ENCODE results near the gene COL24A1. TPM values are rescaled to one million over a fixed set of nuclear protein-coding genes. Genes with fewer than 3 reads are reported as not detected.
"Not testable (repeated sequence)": the region's sequence is repeated elsewhere in the genome, so short reads cannot be mapped to it uniquely, and the experiment has no call there.

Gene COL24A1
- total and polyA plus RNA-seq, 2 experiments from 2014 or later = 0.22 to 0.23 TPM

GRCh38 chr1:86119214-86119764 is 37.3 kb downstream of the COL24A1 start:
- Histone ChIP-seq H2AFZ (no peak overlapping the region), H3K4me2 (ENCODE audit: unreplicated experiment) (no peak overlapping the region), H3K27ac (no peak overlapping the region), H4K20me1 (ENCODE audit: insufficient read depth) (no peaks in the 10 kb centered on the region), H3K27me3 (replicated peaks; ENCODE audit: insufficient read depth) (no peaks in the 10 kb centered on the region), H3K79me2 (ENCODE audit: insufficient read depth) (no peaks in the 10 kb centered on the region), H3K9ac (no peak overlapping the region), H3K9me2 (ENCODE audit: insufficient read depth) (no peaks in the 10 kb centered on the region), H3K4me3 (no peak overlapping the region), H3F3A (ENCODE audit: insufficient read depth) (no peaks in the 10 kb centered on the region), H3K36me3 (ENCODE audit: low read depth) (no peaks in the 10 kb centered on the region), H3K9me3 (ENCODE audit: low read depth) (no peaks in the 10 kb centered on the region), H3K4me1 (ENCODE audit: insufficient read depth) (no peaks in the 10 kb centered on the region)
- DNase-seq = peak; percentile 3
- TF ChIP-seq EZH2 (IDR thresholded peaks at IDR 0.05; ENCODE audit: insufficient read depth, poor library complexity, severe bottlenecking) (no peak), EZH2phosphoT487 (IDR thresholded peaks at IDR 0.05; ENCODE audit: insufficient read depth, low read depth) (no peak)
- in situ Hi-C loops (cut with MboI) = no loop called here
- WGBS, 2 experiments (ENCODE audit: low coverage in 1 of 2, low lambda C conversion rate in 2 of 2, missing lambda C conversion rate in 2 of 2) = 65 to 79% methylated on average over 3 of the region's 3 CpGs

GRCh38 chr1:86114816-86115400 is 41.7 kb downstream of the COL24A1 start:
- in situ Hi-C loops (cut with MboI) = no loop called here
- Histone ChIP-seq H3K36me3 (ENCODE audit: low read depth) (no peaks in the 10 kb centered on the region), H3K4me2 (ENCODE audit: unreplicated experiment) (no peak overlapping the region), H4K20me1 (ENCODE audit: insufficient read depth) (no peaks in the 10 kb centered on the region), H3K4me3 (no peak overlapping the region), H3K9me3 (ENCODE audit: low read depth) (no peaks in the 10 kb centered on the region), H2AFZ (no peak overlapping the region; the same call in 1 of the 2 replicates), H3K79me2 (ENCODE audit: insufficient read depth) (no peaks in the 10 kb centered on the region), H3K4me1 (ENCODE audit: insufficient read depth) (no peaks in the 10 kb centered on the region), H3K9me2 (ENCODE audit: insufficient read depth) (no peaks in the 10 kb centered on the region), H3F3A (ENCODE audit: insufficient read depth) (no peaks in the 10 kb centered on the region), H3K9ac (no peak overlapping the region), H3K27me3 (replicated peaks; ENCODE audit: insufficient read depth) (no peaks in the 10 kb centered on the region), H3K27ac (no peak overlapping the region)
- 30 to 33% methylated on average over 4 of the region's 4 CpGs for WGBS, 2 experiments (ENCODE audit: low coverage in 1 of 2, low lambda C conversion rate in 2 of 2, missing lambda C conversion rate in 2 of 2)
- TF ChIP-seq EZH2 (IDR thresholded peaks at IDR 0.05; ENCODE audit: insufficient read depth, poor library complexity, severe bottlenecking) (no peak), EZH2phosphoT487 (IDR thresholded peaks at IDR 0.05; ENCODE audit: insufficient read depth, low read depth) (no peak)
- no peak for DNase-seq

- H3K9ac ChIP-seq = no peak overlapping the region
- no peaks in the 10 kb centered on the region for H3F3A ChIP-seq (ENCODE audit: insufficient read depth)
- in situ Hi-C loops (cut with MboI) = no loop called here
- H3K4me3 ChIP-seq = no peak overlapping the region
- no peak overlapping the region for H3K27ac ChIP-seq
- H3K4me2 ChIP-seq (ENCODE audit: unreplicated experiment) = no peak overlapping the region
- no peaks in the 10 kb centered on the region for H3K79me2 ChIP-seq (ENCODE audit: insufficient read depth)
- no peaks in the 10 kb centered on the region for H3K27me3 ChIP-seq (replicated peaks; ENCODE audit: insufficient read depth)
- no peaks in the 10 kb centered on the region for H3K4me1 ChIP-seq (ENCODE audit: insufficient read depth)
- no peak for DNase-seq
- H3K9me3 ChIP-seq (ENCODE audit: low read depth) = no peaks in the 10 kb centered on the region
- no peaks in the 10 kb centered on the region for H3K36me3 ChIP-seq (ENCODE audit: low read depth)
- no peaks in the 10 kb centered on the region for H4K20me1 ChIP-seq (ENCODE audit: insufficient read depth)
- no peaks in the 10 kb centered on the region for H3K9me2 ChIP-seq (ENCODE audit: insufficient read depth)
- WGBS, 2 experiments (ENCODE audit: low coverage in 1 of 2, low lambda C conversion rate in 2 of 2, missing lambda C conversion rate in 2 of 2) = 76 to 83% methylated on average over 2 of the region's 2 CpGs
- TF ChIP-seq EZH2phosphoT487 (IDR thresholded peaks at IDR 0.05; ENCODE audit: insufficient read depth, low read depth) (no peak), EZH2 (IDR thresholded peaks at IDR 0.05; ENCODE audit: insufficient read depth, poor library complexity, severe bottlenecking) (no peak)
- no peak overlapping the region for H2AFZ ChIP-seq
Observed at GRCh38 chr1:86114236-86114635, 42.3 kb downstream of the COL24A1 start.

GRCh38 chr1:86111590-86111989 is 45.0 kb downstream of the COL24A1 start:
- H3K36me3 ChIP-seq (ENCODE audit: low read depth); DNase-seq; H3K27ac ChIP-seq; H3K9ac ChIP-seq; H3K9me2 ChIP-seq (ENCODE audit: insufficient read depth); H3K27me3 ChIP-seq (replicated peaks; ENCODE audit: insufficient read depth); H3K79me2 ChIP-seq (ENCODE audit: insufficient read depth); H3K4me2 ChIP-seq (ENCODE audit: unreplicated experiment); H3K4me1 ChIP-seq (ENCODE audit: insufficient read depth); H2AFZ ChIP-seq; H3F3A ChIP-seq (ENCODE audit: insufficient read depth); H3K9me3 ChIP-seq (ENCODE audit: low read depth); H4K20me1 ChIP-seq (ENCODE audit: insufficient read depth); H3K4me3 ChIP-seq; in situ Hi-C loops (cut with MboI): not testable (repeated sequence)
- WGBS, 2 experiments (ENCODE audit: low coverage in 1 of 2, low lambda C conversion rate in 2 of 2, missing lambda C conversion rate in 2 of 2) = 71 to 74% methylated on average over 12 of the region's 12 CpGs
